Measurements from ENCODE around the gene CHAC1.

Gene CHAC1

GRCh38 chr15:40925495-40925862 lies 27.8 kb upstream of the CHAC1 start:
- no peak for DNase-seq

GRCh38 chr15:40925863-40926658 lies 27.2 kb upstream of the CHAC1 start:
- DNase-seq: no peak

GRCh38 chr15:40926659-40927494 lies 26.4 kb upstream of the CHAC1 start:
- DNase-seq: no peak

- DNase-seq: no peak
Observed at GRCh38 chr15:40927495-40927872, 25.8 kb upstream of the CHAC1 start.

- DNase-seq: no peak
Observed at GRCh38 chr15:40927873-40928806, 25.1 kb upstream of the CHAC1 start.

GRCh38 chr15:40928821-40929659 lies 24.2 kb upstream of the CHAC1 start, which contains the start of gene DLL4:
Gene DLL4, plus strand, starts transcription at chr15:40929340. Its CDS starts 329 bp downstream, at chr15:40929669.
- DNase-seq: peak in 1 of 3 donors; percentile 62

- peak; percentile 58 to 82 (median 68) for DNase-seq
Observed at GRCh38 chr15:40929660-40930429, 23.4 kb upstream of the CHAC1 start.

- peak in 1 of 3 donors; percentile 28 for DNase-seq
Observed at GRCh38 chr15:40930430-40931299, 22.6 kb upstream of the CHAC1 start.

- DNase-seq: no peak
Observed at GRCh38 chr15:40931300-40932142, 21.8 kb upstream of the CHAC1 start.

- no peak for DNase-seq
Observed at GRCh38 chr15:40932156-40932555, 21.1 kb upstream of the CHAC1 start.

- no peak for DNase-seq
Observed at GRCh38 chr15:40932649-40933516, 20.4 kb upstream of the CHAC1 start.

GRCh38 chr15:40933517-40933902 lies 19.8 kb upstream of the CHAC1 start:
- DNase-seq: peak; percentile 37 to 48 (median 47)

- no peak for DNase-seq
Observed at GRCh38 chr15:40934457-40934856, 18.8 kb upstream of the CHAC1 start.

GRCh38 chr15:40936234-40936708 lies 17.0 kb upstream of the CHAC1 start:
- DNase-seq: no peak

GRCh38 chr15:40936709-40937666 lies 16.3 kb upstream of the CHAC1 start:
- DNase-seq: no peak

GRCh38 chr15:40937762-40938535 lies 15.3 kb upstream of the CHAC1 start:
- no peak for DNase-seq

All from suppressor macrophage treated with lipopolysaccharide for 1 hour (primary cell).